ENCODE measurements around the gene KLK6.

The KLK6 gene

GRCh38 chr19:50947123-50947522, 22.3 kb downstream of the KLK6 start:
- no peak for DNase-seq

DNA sequence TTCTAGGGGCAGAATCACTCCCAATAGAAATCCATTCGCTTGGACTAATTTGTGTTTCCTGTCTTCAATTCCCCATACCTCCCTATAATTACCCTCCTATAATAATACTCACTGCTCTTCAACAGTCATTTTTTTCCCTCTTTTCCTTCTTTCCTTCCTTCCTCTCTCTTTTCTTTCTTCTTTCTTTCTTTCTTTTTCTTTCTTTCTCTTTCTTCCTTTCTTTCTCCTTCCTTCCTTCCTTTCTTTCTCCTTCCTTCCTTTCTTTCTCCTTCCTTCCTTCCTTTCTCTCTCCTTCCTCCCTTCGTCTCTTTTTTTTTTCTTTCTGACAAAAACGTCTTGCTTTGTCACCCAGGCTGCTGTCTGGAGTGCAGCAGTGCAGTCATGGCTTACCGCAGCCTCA, 24.6 kb downstream of the KLK6 start:
- no peak for DNase-seq

- no peak for DNase-seq
Measured at GRCh38 chr19:50943074-50943828, 26.1 kb downstream of the KLK6 start.

GRCh38 chr19:50939596-50939995, 29.8 kb downstream of the KLK6 start:
- peak; percentile 24 to 61 (median 61) for DNase-seq

DNA sequence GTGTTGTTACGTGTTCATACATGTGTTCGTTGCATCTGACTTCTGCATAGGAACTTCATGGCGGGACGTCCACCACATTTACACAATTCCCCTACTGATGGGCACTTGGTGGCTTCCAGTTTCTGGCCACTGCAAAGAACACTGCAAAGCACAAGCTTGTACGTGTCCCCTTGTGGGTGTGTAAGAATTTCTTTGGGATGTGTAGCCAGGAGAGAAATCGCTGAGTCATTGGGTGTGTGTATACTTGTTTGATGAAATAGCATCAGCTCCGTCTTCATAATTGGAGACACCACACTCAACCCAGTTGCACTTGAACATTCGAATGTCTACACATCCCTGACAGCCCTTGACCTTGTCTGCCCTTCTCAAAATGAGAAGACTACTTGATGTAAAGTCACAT, 35.8 kb downstream of the KLK6 start:
- no peak for DNase-seq

DNA sequence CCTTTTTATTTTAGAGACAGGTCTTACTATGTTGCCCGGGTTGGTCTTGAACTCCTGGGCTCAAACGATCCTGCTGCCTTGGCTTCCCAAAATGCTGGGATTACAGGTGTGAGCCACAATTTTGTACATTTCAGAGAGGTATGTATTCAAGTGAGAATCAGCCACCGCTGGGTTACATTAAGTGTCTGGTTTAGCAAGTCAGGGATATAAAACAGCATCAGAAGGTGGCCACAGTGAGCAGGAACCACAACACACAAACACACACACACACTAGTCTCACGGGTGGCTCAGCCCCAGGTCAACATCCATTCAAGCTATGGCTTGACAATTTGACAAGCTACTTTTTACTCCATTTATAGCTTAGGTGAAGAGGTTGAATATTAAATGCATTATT, 36.7 kb downstream of the KLK6 start:
- DNase-seq: no peak

DNA sequence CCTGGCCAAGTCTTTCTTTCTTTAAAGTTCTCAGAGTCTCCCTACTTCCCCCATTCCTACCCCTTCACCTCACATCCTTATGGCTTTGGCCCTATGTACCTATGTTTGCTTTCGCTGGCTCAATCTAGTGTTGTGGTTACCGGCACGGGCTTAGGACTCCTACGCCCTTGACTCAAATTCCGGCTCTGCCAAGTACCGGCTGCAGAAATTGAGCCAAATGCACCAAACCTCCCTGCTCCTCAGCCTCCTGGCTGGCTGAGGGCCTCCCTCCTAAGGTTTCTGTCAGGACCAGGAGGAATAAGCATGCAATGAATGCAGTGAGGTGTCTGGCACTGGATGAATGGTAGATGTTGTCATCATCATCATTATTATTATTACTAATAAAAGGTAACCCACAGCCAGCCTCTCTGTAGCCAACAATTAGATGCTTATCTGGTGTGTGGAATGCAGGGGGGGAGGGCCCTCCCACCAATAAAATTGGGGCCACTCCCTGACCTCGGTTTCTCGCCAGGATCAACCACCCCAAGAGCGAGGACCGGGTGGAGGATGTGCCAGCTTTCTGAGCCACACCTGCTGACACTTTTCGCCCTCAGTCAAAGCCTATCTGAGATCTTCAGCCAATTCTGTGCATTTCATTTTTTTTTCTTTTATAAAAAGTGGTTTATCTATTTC, 37.2 kb downstream of the KLK6 start:
- no peak for DNase-seq

DNA sequence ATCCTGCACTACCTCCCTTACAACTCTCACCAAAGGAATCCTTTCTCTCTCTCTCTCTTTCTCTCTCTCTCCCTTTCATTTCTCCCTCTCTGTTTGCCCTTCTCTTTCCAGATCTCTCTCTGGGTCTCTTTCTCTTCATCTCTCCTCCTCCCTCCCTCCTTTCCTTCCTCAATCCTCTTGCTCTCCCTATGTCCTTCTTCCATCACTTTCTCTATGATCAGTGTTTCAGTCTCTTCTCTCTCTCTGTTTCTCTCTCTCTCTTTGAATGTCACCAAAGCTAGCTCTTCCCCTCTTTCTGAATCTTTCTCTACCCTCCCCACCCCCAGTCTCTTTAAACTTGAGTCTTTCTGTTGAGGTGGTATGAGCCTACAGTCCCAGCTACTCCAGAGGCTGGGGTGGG, 38.4 kb downstream of the KLK6 start:
- no peak for DNase-seq

DNA sequence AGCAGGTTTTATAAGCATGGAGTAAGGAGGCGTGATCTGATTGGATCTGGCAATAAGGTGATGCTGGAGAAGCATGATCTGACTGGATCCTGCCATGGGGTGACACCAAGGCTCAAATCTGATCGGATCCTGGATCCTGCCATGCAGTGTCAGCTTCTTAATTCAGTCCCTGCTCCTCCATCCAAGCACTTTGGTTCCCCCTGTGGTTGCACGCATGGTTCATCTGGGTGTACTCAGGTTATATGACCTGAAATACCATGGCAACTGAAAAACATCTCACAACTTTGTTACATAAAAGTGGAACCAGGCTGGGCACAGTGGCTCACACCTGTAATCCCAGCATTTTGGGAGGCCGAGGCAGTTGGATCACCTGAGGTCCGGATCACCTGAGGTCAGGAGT, 40.6 kb downstream of the KLK6 start:
- no peak for DNase-seq

- no peak for DNase-seq
Measured at GRCh38 chr19:50926144-50926543, 43.2 kb downstream of the KLK6 start.

GRCh38 chr19:50925734-50926133, 43.7 kb downstream of the KLK6 start:
- DNase-seq: peak in 2 of 3 donors; percentile 20 to 38

GRCh38 chr19:50924586-50924985, 44.8 kb downstream of the KLK6 start:
- DNase-seq: peak in 2 of 3 donors; percentile 23 to 45

GRCh38 chr19:50922317-50922853, 47.0 kb downstream of the KLK6 start:
- peak; percentile 87 to 93 (median 91) for DNase-seq

- peak; percentile 78 to 84 (median 81) for DNase-seq
Measured at GRCh38 chr19:50921426-50922316, 47.7 kb downstream of the KLK6 start.

DNA sequence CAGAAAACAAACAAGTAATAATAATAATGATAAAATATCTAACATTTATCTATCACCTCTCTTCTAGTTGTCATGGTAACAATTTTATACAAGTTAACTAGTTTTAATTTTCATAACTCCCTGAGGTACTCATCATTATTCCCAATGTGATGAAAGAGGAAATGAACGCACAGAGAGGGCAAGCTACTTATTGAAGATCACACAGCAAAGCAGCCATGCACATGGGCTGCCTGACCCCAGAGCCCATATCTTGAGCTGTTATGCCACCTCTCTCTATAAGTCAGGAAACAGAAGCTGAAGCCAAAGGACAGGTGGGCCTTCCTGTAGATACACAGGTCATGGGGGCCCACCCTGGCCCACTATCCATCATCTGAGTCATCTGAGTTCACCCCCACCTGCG, 53.3 kb downstream of the KLK6 start:
- DNase-seq: no peak

- peak; percentile 64 to 78 (median 68) for DNase-seq
Measured at GRCh38 chr19:50912727-50913716, 56.4 kb downstream of the KLK6 start.

DNA sequence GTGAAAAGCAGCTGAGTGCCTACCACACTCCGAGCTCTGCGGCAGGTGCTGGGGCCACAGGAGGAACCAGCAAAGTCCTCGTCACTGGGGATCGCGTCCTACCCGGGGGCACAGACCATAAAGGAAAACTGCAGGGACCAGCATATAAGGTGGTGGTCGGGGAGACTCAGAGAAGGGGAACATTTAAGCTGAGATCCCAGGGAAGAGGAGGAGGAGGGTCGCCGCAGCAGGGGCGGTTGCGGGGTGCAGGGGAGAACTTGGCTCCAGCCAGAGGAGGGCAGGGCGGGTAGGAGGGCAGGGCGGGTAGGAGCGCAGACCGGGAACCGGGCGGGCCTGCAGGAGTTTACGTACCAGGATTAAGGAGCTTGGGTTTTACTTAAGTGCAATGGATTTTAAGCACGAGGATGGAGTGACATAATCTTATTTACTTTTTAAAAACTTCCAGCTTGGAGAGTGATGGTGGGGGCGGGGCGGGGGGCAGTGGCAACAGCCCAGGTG, 57.2 kb downstream of the KLK6 start:
- no peak for DNase-seq

- no peak for DNase-seq
Measured at GRCh38 chr19:50911206-50912101, 57.9 kb downstream of the KLK6 start, which contains the start of gene KLK4. TSS of gene KLK4 (minus strand) at chr19:50911395. CDS start at chr19:50910738, 657 bp downstream.

DNA sequence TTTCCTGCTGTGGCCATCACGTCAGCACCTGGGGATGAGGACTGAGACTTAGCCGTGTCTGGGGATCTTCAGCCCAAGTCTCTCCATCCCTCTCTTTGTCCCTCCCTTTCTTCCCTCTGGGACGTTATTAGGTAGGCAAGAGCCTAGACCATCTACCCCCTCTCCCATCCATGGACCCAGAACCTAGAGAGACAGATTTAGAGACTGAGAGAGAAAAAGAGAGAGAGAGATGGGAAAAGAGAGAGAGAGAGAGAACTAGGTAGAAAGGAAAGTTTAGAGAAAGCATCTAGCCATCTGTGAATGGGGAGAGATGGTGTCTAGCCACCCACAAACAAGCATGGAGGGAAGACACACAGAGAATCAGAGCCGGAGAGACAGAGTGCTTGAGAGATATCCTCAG, 58.7 kb downstream of the KLK6 start:
- no peak for DNase-seq
